Duodenal mucosa (tissue), 2 donors: Measurements from ENCODE around the gene RAB3GAP2.
"Not testable (repeated sequence)": the region's sequence is repeated elsewhere in the genome, so short reads cannot be mapped to it uniquely, and the experiment has no call there.

ENCODE experiments used
- H3K27ac ChIP-seq: one replicate; pipeline ENCODE4 v1.7.0; 2013; ENCODE audit warnings: low read depth, low read length
- H3K27me3 ChIP-seq, 2 donors: one replicate each; pipeline ENCODE4 v1.7.0; 2013; ENCODE audit warnings: low read length in 2 of 2, control low read depth in 1 of 2; ENCODE audit not compliant: insufficient read depth in 2 of 2, control insufficient read depth in 1 of 2
- H3K36me3 ChIP-seq, 2 donors: one replicate each; pipeline ENCODE4 v1.7.0; 2013; ENCODE audit warnings: low read length in 2 of 2, control low read depth in 1 of 2; ENCODE audit not compliant: insufficient read depth in 2 of 2, control insufficient read depth in 1 of 2
- H3K4me1 ChIP-seq, 2 donors: one replicate each; pipeline ENCODE4 v1.7.0; 2013; ENCODE audit warnings: low read length in 2 of 2, control low read depth in 1 of 2; ENCODE audit not compliant: insufficient read depth in 2 of 2, control insufficient read depth in 1 of 2
- H3K4me3 ChIP-seq, 2 donors: one replicate each; pipeline ENCODE4 v1.7.0; 2013; ENCODE audit warnings: low read length in 2 of 2, low read depth in 1 of 2
- H3K9ac ChIP-seq, 2 donors: one replicate each; pipeline ENCODE4 v1.7.0; 2013; ENCODE audit warnings: low read length in 2 of 2, low read depth in 1 of 2
- H3K9me3 ChIP-seq, 2 donors: one replicate each; pipeline ENCODE4 v1.7.0; 2013; ENCODE audit warnings: low read length in 2 of 2, control low read depth in 1 of 2; ENCODE audit not compliant: control insufficient read depth in 1 of 2

Gene RAB3GAP2

GRCh38 chr1:220164116-220164515 lies 108.1 kb downstream of the RAB3GAP2 start:
- peaks cover 0 to 5% of the 10 kb centered on the region in 2 donors for H3K4me1 ChIP-seq
- no peak overlapping the region for H3K4me3 ChIP-seq
- H3K9me3 ChIP-seq = no peaks in the 10 kb centered on the region
- no peak overlapping the region for H3K27ac ChIP-seq
- H3K9ac ChIP-seq = no peak overlapping the region
- H3K36me3 ChIP-seq = peaks cover 24 to 25% of the 10 kb centered on the region in 2 donors
- no peaks in the 10 kb centered on the region for H3K27me3 ChIP-seq

- Histone ChIP-seq H3K9me3 (no peaks in the 10 kb centered on the region), H3K27ac (no peak overlapping the region), H3K4me1 (peaks cover 8 to 21% of the 10 kb centered on the region in 2 donors), H3K27me3 (no peaks in the 10 kb centered on the region), H3K36me3 (peaks cover 23 to 30% of the 10 kb centered on the region in 2 donors), H3K4me3 (no peak overlapping the region), H3K9ac (no peak overlapping the region)
Measured at GRCh38 chr1:220160027-220160426, 112.2 kb downstream of the RAB3GAP2 start.

GRCh38 chr1:220159041-220159440 lies 113.2 kb downstream of the RAB3GAP2 start:
- Histone ChIP-seq H3K27ac (no peak overlapping the region), H3K9ac (no peak overlapping the region), H3K4me1 (peaks cover 8 to 21% of the 10 kb centered on the region in 2 donors), H3K9me3 (no peaks in the 10 kb centered on the region), H3K36me3 (peaks cover 30 to 33% of the 10 kb centered on the region in 2 donors), H3K4me3 (no peak overlapping the region), H3K27me3 (no peaks in the 10 kb centered on the region)

- H3K4me1 ChIP-seq = peaks cover 8 to 21% of the 10 kb centered on the region in 2 donors
- peaks cover 33 to 34% of the 10 kb centered on the region in 2 donors for H3K36me3 ChIP-seq
- not testable (repeated sequence) for H3K27me3 ChIP-seq, H3K9ac ChIP-seq, H3K4me3 ChIP-seq, H3K27ac ChIP-seq, H3K9me3 ChIP-seq
Measured at GRCh38 chr1:220158530-220158929, 113.7 kb downstream of the RAB3GAP2 start.

- Histone ChIP-seq H3K36me3 (peaks cover 33 to 34% of the 10 kb centered on the region in 2 donors), H3K9ac (no peak overlapping the region), H3K27ac (no peak overlapping the region), H3K4me3 (no peak overlapping the region), H3K27me3 (no peaks in the 10 kb centered on the region), H3K4me1 (peaks cover 8 to 21% of the 10 kb centered on the region in 2 donors), H3K9me3 (no peaks in the 10 kb centered on the region)
Measured at GRCh38 chr1:220157738-220158137, 114.5 kb downstream of the RAB3GAP2 start.

- Histone ChIP-seq H3K9ac (no peak overlapping the region), H3K4me3 (no peak overlapping the region), H3K36me3 (peaks cover 33 to 34% of the 10 kb centered on the region in 2 donors), H3K4me1 (peaks cover 8 to 21% of the 10 kb centered on the region in 2 donors), H3K9me3 (no peaks in the 10 kb centered on the region), H3K27me3 (no peaks in the 10 kb centered on the region), H3K27ac (no peak overlapping the region)
Measured at GRCh38 chr1:220156620-220157146, 115.6 kb downstream of the RAB3GAP2 start.

GRCh38 chr1:220153147-220153546 lies 119.1 kb downstream of the RAB3GAP2 start:
- H3K4me3 ChIP-seq = no peak overlapping the region
- H3K9ac ChIP-seq = no peak overlapping the region
- peaks cover 26 to 37% of the 10 kb centered on the region in 2 donors for H3K36me3 ChIP-seq
- peaks cover 4 to 21% of the 10 kb centered on the region in 2 donors for H3K4me1 ChIP-seq
- H3K9me3 ChIP-seq = no peaks in the 10 kb centered on the region
- H3K27ac ChIP-seq = no peak overlapping the region
- H3K27me3 ChIP-seq = no peaks in the 10 kb centered on the region

GRCh38 chr1:220151454-220151853 lies 120.8 kb downstream of the RAB3GAP2 start:
- Histone ChIP-seq H3K27ac (no peak overlapping the region), H3K4me1 (peaks cover 0 to 6% of the 10 kb centered on the region in 2 donors), H3K4me3 (no peak overlapping the region), H3K9me3 (no peaks in the 10 kb centered on the region), H3K9ac (no peak overlapping the region), H3K27me3 (no peaks in the 10 kb centered on the region), H3K36me3 (peaks cover 20 to 36% of the 10 kb centered on the region in 2 donors)

- Histone ChIP-seq H3K9me3 (no peaks in the 10 kb centered on the region), H3K27ac (no peak overlapping the region), H3K36me3 (peaks cover 8 to 32% of the 10 kb centered on the region in 2 donors), H3K4me1 (peaks cover 0 to 6% of the 10 kb centered on the region in 2 donors), H3K9ac (no peak overlapping the region), H3K4me3 (no peak overlapping the region), H3K27me3 (no peaks in the 10 kb centered on the region)
Measured at GRCh38 chr1:220149742-220150141, 122.5 kb downstream of the RAB3GAP2 start.

GRCh38 chr1:220144051-220144450 lies 128.2 kb downstream of the RAB3GAP2 start:
- H3K4me3 ChIP-seq = no peak overlapping the region
- H3K9ac ChIP-seq = no peak overlapping the region
- H3K27ac ChIP-seq = no peak overlapping the region
- H3K27me3 ChIP-seq = no peaks in the 10 kb centered on the region
- no peaks in the 10 kb centered on the region for H3K4me1 ChIP-seq
- no peaks in the 10 kb centered on the region for H3K9me3 ChIP-seq
- peaks cover 17 to 41% of the 10 kb centered on the region in 2 donors for H3K36me3 ChIP-seq
